Coronary artery (tissue), 2 donors: ENCODE data around the gene SLC5A11.
"Not testable (repeated sequence)": the region's sequence is repeated elsewhere in the genome, so short reads cannot be mapped to it uniquely, and the experiment has no call there.

Experiments used
- DNase-seq: peaks from one replicate; pipeline ENCODE4 v3.0.0-alpha.2; 2017; ENCODE audit warnings: low spot score
- H3K27ac ChIP-seq, 2 donors: fragments of 200-600 bp; sonication (generic); one replicate each; pipeline ENCODE4 v1.5.1; 2016 to 2019
- H3K4me3 ChIP-seq: fragments of 200-600 bp; sonication (generic); 2 replicates; pipeline ENCODE4 v1.5.1; 2016; ENCODE audit warnings: mild to moderate bottlenecking, moderate library complexity
- TF ChIP-seq, protein P1 (sequence below): fragments of 200-600 bp; sonication (generic); IDR thresholded peaks from one replicate; pipeline ENCODE4 v1.5.1; 2019; ENCODE audit warnings: antibody characterized with exemption

The SLC5A11 gene

DNA sequence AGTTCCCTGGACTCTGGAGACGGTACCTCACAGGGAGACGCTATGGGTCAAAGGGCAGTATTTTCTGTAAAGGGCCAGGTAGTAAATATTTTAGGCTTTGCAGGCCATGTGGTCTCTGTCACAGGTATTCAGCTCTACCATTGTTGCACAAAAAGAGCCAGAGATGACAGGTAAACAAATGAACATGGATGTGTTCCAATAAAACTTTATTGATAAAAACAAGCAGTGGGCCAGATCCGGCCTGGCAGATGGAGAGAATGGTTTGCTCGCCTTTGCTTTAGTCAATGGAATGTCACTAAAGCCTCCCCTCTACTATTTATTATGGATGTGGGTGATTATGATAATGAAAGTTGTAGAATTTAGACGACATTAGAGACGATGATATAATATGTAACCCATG lies 8.9 kb upstream of the SLC5A11 start:
- DNase-seq = no peak
- H3K4me3 ChIP-seq = no peak overlapping the region

DNA sequence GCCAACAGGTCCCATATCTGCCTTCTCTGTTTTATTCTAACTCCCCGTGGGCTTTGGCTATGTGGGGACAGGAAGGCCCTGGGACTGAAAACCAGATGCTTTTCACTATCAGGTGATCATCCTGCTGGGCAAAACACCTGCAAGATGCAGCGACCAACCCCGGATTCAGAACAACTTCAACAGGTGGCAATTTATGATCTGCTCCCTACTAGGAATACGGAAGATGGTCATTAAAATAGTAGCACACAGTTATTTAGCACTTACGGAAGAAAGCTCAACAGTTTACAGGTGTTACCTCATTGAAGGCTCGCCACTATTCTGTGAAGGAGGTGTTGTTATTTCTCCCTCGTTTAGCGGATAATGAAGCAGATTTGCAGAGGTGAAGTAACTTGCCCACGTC lies 7.8 kb upstream of the SLC5A11 start:
- Histone ChIP-seq H3K27ac (peak overlapping the region; percentile 33 to 72), H3K4me3 (no peak overlapping the region)
- TF ChIP-seq, protein P1, sequence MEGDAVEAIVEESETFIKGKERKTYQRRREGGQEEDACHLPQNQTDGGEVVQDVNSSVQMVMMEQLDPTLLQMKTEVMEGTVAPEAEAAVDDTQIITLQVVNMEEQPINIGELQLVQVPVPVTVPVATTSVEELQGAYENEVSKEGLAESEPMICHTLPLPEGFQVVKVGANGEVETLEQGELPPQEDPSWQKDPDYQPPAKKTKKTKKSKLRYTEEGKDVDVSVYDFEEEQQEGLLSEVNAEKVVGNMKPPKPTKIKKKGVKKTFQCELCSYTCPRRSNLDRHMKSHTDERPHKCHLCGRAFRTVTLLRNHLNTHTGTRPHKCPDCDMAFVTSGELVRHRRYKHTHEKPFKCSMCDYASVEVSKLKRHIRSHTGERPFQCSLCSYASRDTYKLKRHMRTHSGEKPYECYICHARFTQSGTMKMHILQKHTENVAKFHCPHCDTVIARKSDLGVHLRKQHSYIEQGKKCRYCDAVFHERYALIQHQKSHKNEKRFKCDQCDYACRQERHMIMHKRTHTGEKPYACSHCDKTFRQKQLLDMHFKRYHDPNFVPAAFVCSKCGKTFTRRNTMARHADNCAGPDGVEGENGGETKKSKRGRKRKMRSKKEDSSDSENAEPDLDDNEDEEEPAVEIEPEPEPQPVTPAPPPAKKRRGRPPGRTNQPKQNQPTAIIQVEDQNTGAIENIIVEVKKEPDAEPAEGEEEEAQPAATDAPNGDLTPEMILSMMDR = no peak
- no peak for DNase-seq

More for the DNA sequence above, 8.9 kb upstream of the SLC5A11 start:
- no peak overlapping the region for H3K27ac ChIP-seq
- TF ChIP-seq, protein P1 = no peak

DNA sequence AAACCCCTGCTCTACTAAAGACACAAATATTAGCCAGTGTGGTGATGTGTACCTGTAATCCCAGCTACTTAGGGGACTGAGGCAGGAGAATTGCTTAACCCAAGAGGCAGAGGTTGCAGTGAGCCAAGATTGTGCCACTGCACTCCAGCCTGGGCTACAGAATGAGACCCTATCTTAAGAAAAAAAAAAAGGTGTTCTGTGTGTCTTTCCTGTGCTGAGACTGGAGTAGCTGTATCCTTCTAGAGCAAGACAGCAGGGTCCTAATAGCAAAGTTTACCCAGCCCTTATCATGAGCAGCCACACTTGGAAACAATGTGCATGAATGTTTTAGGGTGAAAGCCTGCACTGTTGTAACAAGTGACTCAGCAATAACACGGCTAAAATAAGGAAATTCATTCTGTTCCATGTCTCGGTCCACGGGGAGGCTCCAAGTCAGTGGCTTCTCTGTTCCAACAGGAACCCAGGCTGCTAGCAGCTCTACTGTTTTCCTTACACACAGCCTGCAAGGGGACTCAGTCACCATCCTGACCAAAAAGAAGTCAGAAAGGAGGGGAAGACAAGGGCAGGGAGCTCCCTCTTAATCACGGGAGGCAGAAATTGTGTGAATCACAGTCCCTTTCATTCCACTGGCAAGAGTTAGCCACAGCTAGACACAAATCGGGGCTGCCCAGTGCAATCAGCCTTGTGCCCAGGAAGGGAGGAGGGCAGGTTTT lies 7.1 kb upstream of the SLC5A11 start:
- TF ChIP-seq, protein P1 = no peak
- no peak for DNase-seq
- H3K27ac ChIP-seq = peak overlapping the region; percentile 33 to 72
- peak overlapping the region; percentile 27 for H3K4me3 ChIP-seq

DNA sequence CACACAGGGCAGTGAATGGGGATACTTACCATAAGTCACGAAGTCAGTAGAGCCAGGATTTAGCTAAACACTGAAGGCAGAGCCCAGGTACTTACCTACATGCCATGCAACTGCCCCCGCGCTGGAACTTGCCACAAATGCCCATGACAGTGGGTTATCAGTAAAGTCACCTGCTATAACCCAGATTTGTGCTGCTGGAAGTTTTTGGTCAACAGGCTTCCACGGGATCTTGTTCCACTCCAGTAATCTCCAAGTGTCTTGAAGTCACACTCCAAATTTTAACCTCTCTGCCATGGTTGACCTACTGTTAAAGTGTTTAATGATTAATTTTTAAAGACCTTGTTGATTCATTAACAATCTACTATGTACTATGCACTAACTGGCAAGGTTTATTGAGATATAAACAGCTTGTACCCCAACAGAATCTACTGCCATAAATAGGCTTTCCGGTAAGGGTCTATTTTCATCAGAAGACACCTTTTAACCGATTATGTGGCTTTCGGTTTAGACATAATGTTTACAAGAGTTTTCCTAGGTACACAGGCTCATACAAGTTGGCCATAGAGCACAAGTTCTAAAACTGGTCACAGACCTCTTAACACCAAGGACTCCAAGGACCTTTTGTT lies 6.3 kb upstream of the SLC5A11 start:
- TF ChIP-seq, protein P1 = no peak
- peak overlapping the region; percentile 27 for H3K4me3 ChIP-seq
- peak overlapping the region; percentile 33 to 72 for H3K27ac ChIP-seq
- no peak for DNase-seq

DNA sequence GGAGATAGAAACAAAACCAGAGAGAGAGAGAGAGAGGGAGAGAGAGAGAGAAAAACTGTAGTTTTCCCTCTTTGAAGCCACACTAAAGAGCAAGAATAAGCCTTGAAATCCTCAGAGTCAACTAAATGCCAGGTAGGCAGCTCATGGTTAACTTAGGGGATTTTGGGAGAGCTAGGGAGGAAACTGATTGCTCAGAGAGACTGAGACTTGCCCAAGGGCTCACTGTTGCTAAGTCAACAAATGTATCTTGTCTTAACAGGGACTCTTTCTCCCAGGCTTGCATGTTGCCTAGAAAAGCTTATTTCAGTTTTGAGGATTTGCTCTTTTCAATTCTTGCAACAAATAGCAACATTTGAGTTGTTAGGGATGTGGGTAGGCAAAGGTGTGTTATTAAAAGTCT lies 4.5 kb upstream of the SLC5A11 start:
- Histone ChIP-seq H3K4me3 (no peak overlapping the region), H3K27ac (no peak overlapping the region)
- TF ChIP-seq, protein P1 = no peak
- DNase-seq = no peak

DNA sequence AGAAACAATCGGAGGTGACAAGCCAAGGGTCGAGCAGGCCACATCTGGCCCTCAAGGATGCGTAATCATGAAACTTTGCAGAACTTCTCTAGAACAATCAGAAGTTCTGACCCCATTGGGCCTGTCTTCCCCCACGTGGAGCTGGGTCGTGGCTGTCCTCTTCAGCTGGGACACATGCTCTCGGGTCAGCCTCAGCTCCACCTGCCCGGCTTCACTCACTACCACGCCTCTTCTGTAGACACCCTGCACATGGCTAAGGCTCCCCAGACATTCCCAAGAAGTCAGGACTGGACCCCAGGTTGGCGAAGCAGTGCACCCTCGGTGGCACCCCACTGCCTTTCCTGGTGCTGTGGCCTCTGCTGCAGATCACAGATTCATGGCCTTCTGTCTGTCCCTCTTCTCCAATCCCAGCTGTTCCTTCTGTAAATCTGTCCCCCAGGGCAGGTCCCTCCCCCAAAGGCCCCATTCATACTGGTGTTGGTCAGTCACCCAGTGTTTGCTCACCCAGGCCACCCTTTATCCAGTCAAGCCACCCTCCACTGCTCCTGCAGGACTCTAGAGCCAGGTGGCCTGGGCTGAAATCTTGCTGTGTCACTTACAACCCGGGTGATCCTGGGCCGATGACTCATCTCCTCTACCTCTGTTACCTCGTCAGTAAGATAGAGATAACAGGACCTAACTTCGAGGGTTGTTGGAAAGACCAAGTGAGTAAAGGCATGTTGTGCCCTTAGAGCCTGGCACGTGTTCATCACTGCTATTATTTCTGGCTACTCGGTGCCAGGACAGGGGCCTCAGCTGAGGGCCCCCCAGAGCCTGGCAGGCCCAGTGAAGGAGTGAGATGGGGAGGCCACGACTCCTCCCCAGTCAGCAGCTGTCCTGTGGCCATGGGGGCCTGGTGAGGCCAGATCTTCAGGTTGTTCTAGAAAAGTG lies 1.4 kb upstream of the SLC5A11 start:
- H3K4me3 ChIP-seq = no peak overlapping the region
- no peak for DNase-seq

DNA sequence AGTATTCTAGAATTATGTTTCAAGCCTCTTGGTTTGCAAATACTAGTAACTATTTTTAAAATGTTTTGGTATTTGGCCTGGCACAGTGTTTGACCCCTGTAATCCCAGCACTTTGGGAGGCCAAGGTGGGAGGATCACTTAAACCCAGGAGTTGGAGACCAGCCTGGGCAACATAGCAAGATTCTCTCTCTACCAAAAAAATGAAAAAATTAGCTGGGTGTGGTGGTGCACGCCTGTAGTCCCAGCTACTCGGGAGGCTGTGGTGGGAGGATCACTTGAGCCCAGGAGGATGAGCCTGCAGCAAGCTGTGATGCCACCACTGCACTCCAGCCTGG lies 765 bp upstream of the SLC5A11 start:
- not testable (repeated sequence) for H3K4me3 ChIP-seq, H3K27ac ChIP-seq, DNase-seq

More for the DNA sequence above, 1.4 kb upstream of the SLC5A11 start:
- no peak overlapping the region for H3K27ac ChIP-seq
- TF ChIP-seq, protein P1 = no peak
